DMS114 treated with DMSO at 0.1 percent for 48 hours (cell line): ENCODE results near the gene ALPP.
"Not testable (repeated sequence)": the region's sequence is repeated elsewhere in the genome, so short reads cannot be mapped to it uniquely, and the experiment has no call there.

Source experiments
- DNase-seq: peaks from one replicate; lab custom pipeline; 2025; ENCODE audit not compliant: unreplicated experiment; lab: John Stamatoyannopoulos, UW

Gene ALPP

GRCh38 chr2:232419245-232420072 is 40.9 kb downstream of the ALPP start:
- no peak for DNase-seq

- DNase-seq = no peak
Observed at GRCh38 chr2:232420073-232420454, 41.5 kb downstream of the ALPP start.

GRCh38 chr2:232420463-232421188 is 42.1 kb downstream of the ALPP start:
- no peak for DNase-seq

- DNase-seq = peak; percentile 11
Observed at GRCh38 chr2:232421189-232421785, 42.7 kb downstream of the ALPP start.

- no peak for DNase-seq
Observed at GRCh38 chr2:232422051-232422450, 43.5 kb downstream of the ALPP start.

- DNase-seq = not testable (repeated sequence)
Observed at GRCh38 chr2:232422996-232423395, 44.4 kb downstream of the ALPP start.

GRCh38 chr2:232423407-232423806 is 44.9 kb downstream of the ALPP start:
- DNase-seq = not testable (repeated sequence)

GRCh38 chr2:232431705-232432590 is 53.4 kb downstream of the ALPP start:
- no peak for DNase-seq
